ENCODE measurements around the gene CYP4F22. TPM values are rescaled to one million over a fixed set of nuclear protein-coding genes. Genes with fewer than 3 reads are reported as not detected.
"Not testable (repeated sequence)": the region's sequence is repeated elsewhere in the genome, so short reads cannot be mapped to it uniquely, and the experiment has no call there.

Gene CYP4F22
- total RNA-seq, 1 donor from 2014 or later = not detected

GRCh38 chr19:15506074-15506571 lies 2.2 kb upstream of the CYP4F22 start:
- peaks cover 8% of the 10 kb centered on the region for H3K9me3 Mint-ChIP-seq (ENCODE audit: unreplicated experiment)
- no peak overlapping the region for H3K4me3 Mint-ChIP-seq (ENCODE audit: unreplicated experiment)
- no peak for TF ChIP-seq CTCF (IDR thresholded peaks at IDR 0.05; ENCODE audit: partially characterized antibody, unreplicated experiment)
- H3K27me3 Mint-ChIP-seq (ENCODE audit: unreplicated experiment) = peaks cover 27% of the 10 kb centered on the region
- no peak for DNase-seq
- H3K4me1 Mint-ChIP-seq (ENCODE audit: low read depth, unreplicated experiment) = no peaks in the 10 kb centered on the region
- H3K27ac Mint-ChIP-seq (ENCODE audit: unreplicated experiment) = no peak overlapping the region
- no peaks in the 10 kb centered on the region for H3K36me3 Mint-ChIP-seq (ENCODE audit: unreplicated experiment)

GRCh38 chr19:15507068-15508034 lies 974 bp upstream of the CYP4F22 start:
- H3K4me3 Mint-ChIP-seq (ENCODE audit: unreplicated experiment) = no peak overlapping the region
- H3K4me1 Mint-ChIP-seq (ENCODE audit: low read depth, unreplicated experiment) = no peaks in the 10 kb centered on the region
- no peak overlapping the region for H3K27ac Mint-ChIP-seq (ENCODE audit: unreplicated experiment)
- no peak for DNase-seq
- H3K36me3 Mint-ChIP-seq (ENCODE audit: unreplicated experiment) = no peaks in the 10 kb centered on the region
- TF ChIP-seq CTCF (IDR thresholded peaks at IDR 0.05; ENCODE audit: partially characterized antibody, unreplicated experiment) = no peak
- peaks cover 8% of the 10 kb centered on the region for H3K9me3 Mint-ChIP-seq (ENCODE audit: unreplicated experiment)
- H3K27me3 Mint-ChIP-seq (ENCODE audit: unreplicated experiment) = peaks cover 27% of the 10 kb centered on the region

- H3K27ac Mint-ChIP-seq (ENCODE audit: unreplicated experiment) = no peak overlapping the region
- peaks cover 22% of the 10 kb centered on the region for H3K27me3 Mint-ChIP-seq (ENCODE audit: unreplicated experiment)
- no peak for DNase-seq
- no peak overlapping the region for H3K4me3 Mint-ChIP-seq (ENCODE audit: unreplicated experiment)
- H3K36me3 Mint-ChIP-seq (ENCODE audit: unreplicated experiment) = peaks cover 5% of the 10 kb centered on the region
- H3K9me3 Mint-ChIP-seq (ENCODE audit: unreplicated experiment) = peaks cover 3% of the 10 kb centered on the region
- TF ChIP-seq CTCF (IDR thresholded peaks at IDR 0.05; ENCODE audit: partially characterized antibody, unreplicated experiment) = no peak
- H3K4me1 Mint-ChIP-seq (ENCODE audit: low read depth, unreplicated experiment) = no peaks in the 10 kb centered on the region
Observed at GRCh38 chr19:15511671-15512424, 3.5 kb downstream of the CYP4F22 start.

- not testable (repeated sequence) for H3K4me3 Mint-ChIP-seq (ENCODE audit: unreplicated experiment); H3K4me1 Mint-ChIP-seq (ENCODE audit: low read depth, unreplicated experiment); H3K27me3 Mint-ChIP-seq (ENCODE audit: unreplicated experiment); DNase-seq; H3K36me3 Mint-ChIP-seq (ENCODE audit: unreplicated experiment); H3K9me3 Mint-ChIP-seq (ENCODE audit: unreplicated experiment); H3K27ac Mint-ChIP-seq (ENCODE audit: unreplicated experiment)
Observed at GRCh38 chr19:15515227-15515625, 6.9 kb downstream of the CYP4F22 start.

- no peaks in the 10 kb centered on the region for H3K27me3 Mint-ChIP-seq (ENCODE audit: unreplicated experiment)
- H3K36me3 Mint-ChIP-seq (ENCODE audit: unreplicated experiment) = peaks cover 5% of the 10 kb centered on the region
- no peak for TF ChIP-seq CTCF (IDR thresholded peaks at IDR 0.05; ENCODE audit: partially characterized antibody, unreplicated experiment)
- no peaks in the 10 kb centered on the region for H3K4me1 Mint-ChIP-seq (ENCODE audit: low read depth, unreplicated experiment)
- no peak overlapping the region for H3K27ac Mint-ChIP-seq (ENCODE audit: unreplicated experiment)
- peaks cover 6% of the 10 kb centered on the region for H3K9me3 Mint-ChIP-seq (ENCODE audit: unreplicated experiment)
- no peak overlapping the region for H3K4me3 Mint-ChIP-seq (ENCODE audit: unreplicated experiment)
- no peak for DNase-seq
Observed at GRCh38 chr19:15516363-15516762, 8.0 kb downstream of the CYP4F22 start.
